ENCODE data around the gene FAM107B.

Gene FAM107B

DNA sequence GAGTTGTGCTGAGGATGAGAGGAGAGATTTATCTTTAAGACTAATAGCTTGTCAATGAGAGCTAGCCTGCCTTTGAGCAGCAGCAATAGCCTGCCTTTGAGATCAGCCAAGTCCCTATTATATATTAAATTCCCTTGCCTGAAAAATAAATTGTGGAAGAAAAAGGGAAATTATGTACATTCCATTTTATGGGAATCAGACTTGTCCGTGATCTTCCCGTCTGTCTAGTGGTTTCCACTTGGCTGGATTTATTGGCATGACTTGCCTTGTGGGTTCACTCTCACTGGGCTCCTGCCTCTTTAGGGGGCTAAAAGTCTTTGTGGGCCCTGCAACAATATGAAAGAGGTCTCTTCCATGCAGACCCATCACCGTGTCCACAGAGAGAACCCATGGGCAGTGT is 272.3 kb downstream of the FAM107B start (continued):
- TF ChIP-seq REPIN1 (tag by site-specific recombination; IDR thresholded peaks at IDR 0.05; ENCODE audit: low read depth), result no peak
- TF ChIP-seq PRDM1 (tag by site-specific recombination; IDR thresholded peaks at IDR 0.05), result no peak

DNA sequence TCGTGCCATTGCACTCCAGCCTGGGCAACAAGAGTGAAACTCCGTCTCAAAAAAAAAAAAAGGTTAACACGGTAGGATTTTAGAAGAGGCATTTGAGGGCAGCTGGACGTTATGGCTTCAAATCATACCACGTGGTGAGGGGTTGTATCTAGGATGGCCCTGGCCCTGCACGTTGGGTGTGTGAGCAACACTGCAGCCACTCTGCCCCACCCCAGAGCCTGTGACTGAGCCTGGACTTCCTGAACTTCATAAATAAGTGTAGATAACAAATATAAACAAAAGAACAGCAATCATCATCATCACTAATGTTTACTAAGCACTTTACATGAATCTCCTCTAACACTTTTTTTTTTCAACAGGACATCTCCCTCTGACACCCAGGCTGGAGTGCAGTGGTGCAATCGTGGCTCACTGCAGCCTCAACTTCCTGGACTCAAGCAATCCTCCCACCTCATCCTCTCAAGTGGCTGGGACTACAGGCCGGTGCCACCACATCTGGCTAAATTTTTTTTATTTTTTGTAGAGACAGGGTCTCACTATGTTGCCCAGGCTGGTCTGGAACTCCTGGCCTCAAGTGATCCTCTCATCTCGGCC is 274.4 kb downstream of the FAM107B start:
- ChIA-PET CTCF (interaction anchor here (0.7 kb wide), 1 partner anchor 552 kb away, joined by 3 read pairs; no protein-coding TSS in a partner anchor), POLR2A (no interaction called here)
- H3K4me3 ChIP-seq (ENCODE audit: low read depth, low read length), result no peak overlapping the region
- no peaks in the 10 kb centered on the region for H3K4me1 ChIP-seq (ENCODE audit: control insufficient read depth, insufficient read depth, low read length)
- no peaks in the 10 kb centered on the region for H3K9me3 ChIP-seq (ENCODE audit: control insufficient read depth, insufficient read depth, low read depth, low read length)
- H3K36me3 ChIP-seq (ENCODE audit: control insufficient read depth in 2 of 2, insufficient read depth in 1 of 2, low read length in 2 of 2), result no peaks in the 10 kb centered on the region
- H3K27ac ChIP-seq (ENCODE audit: extremely low read depth, low read depth, low read length), result no peak overlapping the region
- no peak for TF ChIP-seq ZNF426 (tag by site-specific recombination; IDR thresholded peaks at IDR 0.05)
- no peak for TF ChIP-seq ZNF140 (tag by site-specific recombination; IDR thresholded peaks at IDR 0.05)
- TF ChIP-seq ZNF302 (tag by site-specific recombination; IDR thresholded peaks at IDR 0.05; ENCODE audit: low read depth), result no peak
- no peak for TF ChIP-seq TRIM28 (IDR thresholded peaks at IDR 0.05; ENCODE audit: borderline replicate concordance, low read length)
- TF ChIP-seq, protein P1, sequence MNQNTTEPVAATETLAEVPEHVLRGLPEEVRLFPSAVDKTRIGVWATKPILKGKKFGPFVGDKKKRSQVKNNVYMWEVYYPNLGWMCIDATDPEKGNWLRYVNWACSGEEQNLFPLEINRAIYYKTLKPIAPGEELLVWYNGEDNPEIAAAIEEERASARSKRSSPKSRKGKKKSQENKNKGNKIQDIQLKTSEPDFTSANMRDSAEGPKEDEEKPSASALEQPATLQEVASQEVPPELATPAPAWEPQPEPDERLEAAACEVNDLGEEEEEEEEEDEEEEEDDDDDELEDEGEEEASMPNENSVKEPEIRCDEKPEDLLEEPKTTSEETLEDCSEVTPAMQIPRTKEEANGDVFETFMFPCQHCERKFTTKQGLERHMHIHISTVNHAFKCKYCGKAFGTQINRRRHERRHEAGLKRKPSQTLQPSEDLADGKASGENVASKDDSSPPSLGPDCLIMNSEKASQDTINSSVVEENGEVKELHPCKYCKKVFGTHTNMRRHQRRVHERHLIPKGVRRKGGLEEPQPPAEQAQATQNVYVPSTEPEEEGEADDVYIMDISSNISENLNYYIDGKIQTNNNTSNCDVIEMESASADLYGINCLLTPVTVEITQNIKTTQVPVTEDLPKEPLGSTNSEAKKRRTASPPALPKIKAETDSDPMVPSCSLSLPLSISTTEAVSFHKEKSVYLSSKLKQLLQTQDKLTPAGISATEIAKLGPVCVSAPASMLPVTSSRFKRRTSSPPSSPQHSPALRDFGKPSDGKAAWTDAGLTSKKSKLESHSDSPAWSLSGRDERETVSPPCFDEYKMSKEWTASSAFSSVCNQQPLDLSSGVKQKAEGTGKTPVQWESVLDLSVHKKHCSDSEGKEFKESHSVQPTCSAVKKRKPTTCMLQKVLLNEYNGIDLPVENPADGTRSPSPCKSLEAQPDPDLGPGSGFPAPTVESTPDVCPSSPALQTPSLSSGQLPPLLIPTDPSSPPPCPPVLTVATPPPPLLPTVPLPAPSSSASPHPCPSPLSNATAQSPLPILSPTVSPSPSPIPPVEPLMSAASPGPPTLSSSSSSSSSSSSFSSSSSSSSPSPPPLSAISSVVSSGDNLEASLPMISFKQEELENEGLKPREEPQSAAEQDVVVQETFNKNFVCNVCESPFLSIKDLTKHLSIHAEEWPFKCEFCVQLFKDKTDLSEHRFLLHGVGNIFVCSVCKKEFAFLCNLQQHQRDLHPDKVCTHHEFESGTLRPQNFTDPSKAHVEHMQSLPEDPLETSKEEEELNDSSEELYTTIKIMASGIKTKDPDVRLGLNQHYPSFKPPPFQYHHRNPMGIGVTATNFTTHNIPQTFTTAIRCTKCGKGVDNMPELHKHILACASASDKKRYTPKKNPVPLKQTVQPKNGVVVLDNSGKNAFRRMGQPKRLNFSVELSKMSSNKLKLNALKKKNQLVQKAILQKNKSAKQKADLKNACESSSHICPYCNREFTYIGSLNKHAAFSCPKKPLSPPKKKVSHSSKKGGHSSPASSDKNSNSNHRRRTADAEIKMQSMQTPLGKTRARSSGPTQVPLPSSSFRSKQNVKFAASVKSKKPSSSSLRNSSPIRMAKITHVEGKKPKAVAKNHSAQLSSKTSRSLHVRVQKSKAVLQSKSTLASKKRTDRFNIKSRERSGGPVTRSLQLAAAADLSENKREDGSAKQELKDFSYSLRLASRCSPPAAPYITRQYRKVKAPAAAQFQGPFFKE (tag by site-specific recombination; IDR thresholded peaks at IDR 0.05; ENCODE audit: borderline replicate concordance), result no peak
- no peak for TF ChIP-seq ZNF146 (tag by site-specific recombination; IDR thresholded peaks at IDR 0.05)
- no peak for TF ChIP-seq ZNF776 (tag by site-specific recombination; IDR thresholded peaks at IDR 0.05; ENCODE audit: borderline replicate concordance)
- no peak for TF ChIP-seq ZNF23 (tag by site-specific recombination; IDR thresholded peaks at IDR 0.05; ENCODE audit: borderline replicate concordance)
- no peak for TF ChIP-seq ZNF596 (tag by site-specific recombination; IDR thresholded peaks at IDR 0.05)
- no peak for TF ChIP-seq ZBTB8A (tag by site-specific recombination; IDR thresholded peaks at IDR 0.05)
- TF ChIP-seq EGR2 (tag by site-specific recombination; IDR thresholded peaks at IDR 0.05; ENCODE audit: low read depth), result no peak
- no peak for TF ChIP-seq ZNF530 (tag by site-specific recombination; IDR thresholded peaks at IDR 0.05; ENCODE audit: low read depth)
- no peak for TF ChIP-seq KLF8 (tag by site-specific recombination; IDR thresholded peaks at IDR 0.05)
- TF ChIP-seq, protein P2, sequence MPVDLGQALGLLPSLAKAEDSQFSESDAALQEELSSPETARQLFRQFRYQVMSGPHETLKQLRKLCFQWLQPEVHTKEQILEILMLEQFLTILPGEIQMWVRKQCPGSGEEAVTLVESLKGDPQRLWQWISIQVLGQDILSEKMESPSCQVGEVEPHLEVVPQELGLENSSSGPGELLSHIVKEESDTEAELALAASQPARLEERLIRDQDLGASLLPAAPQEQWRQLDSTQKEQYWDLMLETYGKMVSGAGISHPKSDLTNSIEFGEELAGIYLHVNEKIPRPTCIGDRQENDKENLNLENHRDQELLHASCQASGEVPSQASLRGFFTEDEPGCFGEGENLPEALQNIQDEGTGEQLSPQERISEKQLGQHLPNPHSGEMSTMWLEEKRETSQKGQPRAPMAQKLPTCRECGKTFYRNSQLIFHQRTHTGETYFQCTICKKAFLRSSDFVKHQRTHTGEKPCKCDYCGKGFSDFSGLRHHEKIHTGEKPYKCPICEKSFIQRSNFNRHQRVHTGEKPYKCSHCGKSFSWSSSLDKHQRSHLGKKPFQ (tag by site-specific recombination; IDR thresholded peaks at IDR 0.05), result no peak
- TF ChIP-seq, protein P3, sequence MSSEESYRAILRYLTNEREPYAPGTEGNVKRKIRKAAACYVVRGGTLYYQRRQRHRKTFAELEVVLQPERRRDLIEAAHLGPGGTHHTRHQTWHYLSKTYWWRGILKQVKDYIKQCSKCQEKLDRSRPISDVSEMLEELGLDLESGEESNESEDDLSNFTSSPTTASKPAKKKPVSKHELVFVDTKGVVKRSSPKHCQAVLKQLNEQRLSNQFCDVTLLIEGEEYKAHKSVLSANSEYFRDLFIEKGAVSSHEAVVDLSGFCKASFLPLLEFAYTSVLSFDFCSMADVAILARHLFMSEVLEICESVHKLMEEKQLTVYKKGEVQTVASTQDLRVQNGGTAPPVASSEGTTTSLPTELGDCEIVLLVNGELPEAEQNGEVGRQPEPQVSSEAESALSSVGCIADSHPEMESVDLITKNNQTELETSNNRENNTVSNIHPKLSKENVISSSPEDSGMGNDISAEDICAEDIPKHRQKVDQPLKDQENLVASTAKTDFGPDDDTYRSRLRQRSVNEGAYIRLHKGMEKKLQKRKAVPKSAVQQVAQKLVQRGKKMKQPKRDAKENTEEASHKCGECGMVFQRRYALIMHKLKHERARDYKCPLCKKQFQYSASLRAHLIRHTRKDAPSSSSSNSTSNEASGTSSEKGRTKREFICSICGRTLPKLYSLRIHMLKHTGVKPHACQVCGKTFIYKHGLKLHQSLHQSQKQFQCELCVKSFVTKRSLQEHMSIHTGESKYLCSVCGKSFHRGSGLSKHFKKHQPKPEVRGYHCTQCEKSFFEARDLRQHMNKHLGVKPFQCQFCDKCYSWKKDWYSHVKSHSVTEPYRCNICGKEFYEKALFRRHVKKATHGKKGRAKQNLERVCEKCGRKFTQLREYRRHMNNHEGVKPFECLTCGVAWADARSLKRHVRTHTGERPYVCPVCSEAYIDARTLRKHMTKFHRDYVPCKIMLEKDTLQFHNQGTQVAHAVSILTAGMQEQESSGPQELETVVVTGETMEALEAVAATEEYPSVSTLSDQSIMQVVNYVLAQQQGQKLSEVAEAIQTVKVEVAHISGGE (tag by site-specific recombination; conservative IDR thresholded peaks at IDR 0.05; ENCODE audit: low read depth), result no peak
- TF ChIP-seq ZNF37A (tag by site-specific recombination; IDR thresholded peaks at IDR 0.05), result no peak
- TF ChIP-seq, protein P4, sequence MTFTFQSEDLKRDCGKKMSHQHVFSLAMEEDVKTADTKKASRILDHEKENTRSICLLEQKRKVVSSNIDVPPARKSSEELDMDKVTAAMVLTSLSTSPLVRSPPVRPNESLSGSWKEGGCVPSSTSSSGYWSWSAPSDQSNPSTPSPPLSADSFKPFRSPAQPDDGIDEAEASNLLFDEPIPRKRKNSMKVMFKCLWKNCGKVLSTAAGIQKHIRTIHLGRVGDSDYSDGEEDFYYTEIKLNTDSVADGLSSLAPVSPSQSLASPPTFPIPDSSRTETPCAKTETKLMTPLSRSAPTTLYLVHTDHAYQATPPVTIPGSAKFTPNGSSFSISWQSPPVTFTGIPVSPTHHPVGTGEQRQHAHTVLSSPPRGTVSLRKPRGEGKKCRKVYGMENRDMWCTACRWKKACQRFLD (tag by site-specific recombination; IDR thresholded peaks at IDR 0.05), result no peak
- TF ChIP-seq TCF7L2 (IDR thresholded peaks at IDR 0.05; ENCODE audit: borderline replicate concordance, low read depth, low read length), result no peak
- TF ChIP-seq, protein P5, sequence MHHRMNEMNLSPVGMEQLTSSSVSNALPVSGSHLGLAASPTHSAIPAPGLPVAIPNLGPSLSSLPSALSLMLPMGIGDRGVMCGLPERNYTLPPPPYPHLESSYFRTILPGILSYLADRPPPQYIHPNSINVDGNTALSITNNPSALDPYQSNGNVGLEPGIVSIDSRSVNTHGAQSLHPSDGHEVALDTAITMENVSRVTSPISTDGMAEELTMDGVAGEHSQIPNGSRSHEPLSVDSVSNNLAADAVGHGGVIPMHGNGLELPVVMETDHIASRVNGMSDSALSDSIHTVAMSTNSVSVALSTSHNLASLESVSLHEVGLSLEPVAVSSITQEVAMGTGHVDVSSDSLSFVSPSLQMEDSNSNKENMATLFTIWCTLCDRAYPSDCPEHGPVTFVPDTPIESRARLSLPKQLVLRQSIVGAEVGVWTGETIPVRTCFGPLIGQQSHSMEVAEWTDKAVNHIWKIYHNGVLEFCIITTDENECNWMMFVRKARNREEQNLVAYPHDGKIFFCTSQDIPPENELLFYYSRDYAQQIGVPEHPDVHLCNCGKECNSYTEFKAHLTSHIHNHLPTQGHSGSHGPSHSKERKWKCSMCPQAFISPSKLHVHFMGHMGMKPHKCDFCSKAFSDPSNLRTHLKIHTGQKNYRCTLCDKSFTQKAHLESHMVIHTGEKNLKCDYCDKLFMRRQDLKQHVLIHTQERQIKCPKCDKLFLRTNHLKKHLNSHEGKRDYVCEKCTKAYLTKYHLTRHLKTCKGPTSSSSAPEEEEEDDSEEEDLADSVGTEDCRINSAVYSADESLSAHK (tag by site-specific recombination; IDR thresholded peaks at IDR 0.05), result no peak

Measured in HEK293 (cell line).